ENCODE results near the gene RITA1.

Gene RITA1

DNA sequence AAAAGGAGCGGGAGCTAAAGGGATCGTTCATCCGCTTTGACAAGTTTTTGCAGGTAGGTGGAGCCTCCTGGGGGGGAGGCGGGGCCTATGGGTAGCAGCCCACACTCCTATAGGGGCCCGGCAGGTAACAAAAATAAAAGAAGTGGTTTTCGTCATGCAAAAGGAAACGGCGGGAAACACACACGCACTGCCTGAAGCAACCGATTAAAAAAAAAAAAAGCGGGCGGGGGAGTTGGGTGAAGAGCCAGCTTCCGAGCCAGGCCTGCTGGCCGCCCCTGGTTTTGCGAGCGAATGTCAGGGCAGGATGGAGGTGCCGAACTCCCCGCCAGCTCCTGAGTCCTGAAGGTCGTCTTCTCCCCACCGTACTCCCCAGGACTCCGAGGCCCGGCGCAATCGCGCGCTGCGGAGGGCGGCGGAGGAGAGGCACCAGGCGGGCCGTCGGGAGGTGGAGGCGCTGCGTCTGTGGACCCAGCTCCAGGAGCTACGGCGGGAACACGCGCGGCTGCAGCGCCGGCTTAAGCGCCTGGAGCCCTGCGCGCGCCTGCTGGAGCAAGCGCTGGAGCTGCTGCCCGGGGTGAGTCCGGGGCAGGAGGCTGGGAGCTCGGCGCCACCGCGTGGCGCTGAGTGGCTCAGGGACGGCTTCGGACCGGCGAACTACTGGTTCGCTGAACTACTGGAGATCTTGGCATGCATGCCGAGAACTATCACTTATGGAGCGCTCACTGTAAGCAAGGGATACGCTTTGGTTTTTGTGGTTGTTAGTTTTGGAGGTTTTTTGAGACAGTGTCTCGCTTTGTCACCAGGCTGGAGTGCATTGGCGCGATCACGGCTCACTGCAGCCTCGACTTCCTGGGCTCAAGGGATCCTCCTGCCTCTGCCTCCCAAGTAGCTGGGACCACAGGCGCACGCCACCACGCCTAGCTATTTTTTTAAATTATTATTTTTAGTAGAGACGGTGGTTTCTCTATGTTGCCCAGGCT, 32.4 kb upstream of the RITA1 start:
- CTCF ChIA-PET, result interaction anchor here (0.5 to 7.8 kb wide), 14 partner anchors 8 to 162 kb away, joined by 3 to 86 read pairs (median 5); partner anchors contain the start of gene RASAL1
- DNase-seq (ENCODE audit: low read depth, low spot score), result no peak
- TF ChIP-seq, protein P1, sequence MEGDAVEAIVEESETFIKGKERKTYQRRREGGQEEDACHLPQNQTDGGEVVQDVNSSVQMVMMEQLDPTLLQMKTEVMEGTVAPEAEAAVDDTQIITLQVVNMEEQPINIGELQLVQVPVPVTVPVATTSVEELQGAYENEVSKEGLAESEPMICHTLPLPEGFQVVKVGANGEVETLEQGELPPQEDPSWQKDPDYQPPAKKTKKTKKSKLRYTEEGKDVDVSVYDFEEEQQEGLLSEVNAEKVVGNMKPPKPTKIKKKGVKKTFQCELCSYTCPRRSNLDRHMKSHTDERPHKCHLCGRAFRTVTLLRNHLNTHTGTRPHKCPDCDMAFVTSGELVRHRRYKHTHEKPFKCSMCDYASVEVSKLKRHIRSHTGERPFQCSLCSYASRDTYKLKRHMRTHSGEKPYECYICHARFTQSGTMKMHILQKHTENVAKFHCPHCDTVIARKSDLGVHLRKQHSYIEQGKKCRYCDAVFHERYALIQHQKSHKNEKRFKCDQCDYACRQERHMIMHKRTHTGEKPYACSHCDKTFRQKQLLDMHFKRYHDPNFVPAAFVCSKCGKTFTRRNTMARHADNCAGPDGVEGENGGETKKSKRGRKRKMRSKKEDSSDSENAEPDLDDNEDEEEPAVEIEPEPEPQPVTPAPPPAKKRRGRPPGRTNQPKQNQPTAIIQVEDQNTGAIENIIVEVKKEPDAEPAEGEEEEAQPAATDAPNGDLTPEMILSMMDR (IDR thresholded peaks at IDR 0.05; ENCODE audit: insufficient read depth, low read length, missing control alignments), result peak; percentile 61
- peak overlapping the region; percentile 42 for H3K4me3 ChIP-seq (ENCODE audit: low read depth, low read length)
- POLR2A ChIA-PET, result interaction anchor here (1.0 kb wide), 1 partner anchor 26 kb away, joined by 3 read pairs; no protein-coding TSS in a partner anchor

DNA sequence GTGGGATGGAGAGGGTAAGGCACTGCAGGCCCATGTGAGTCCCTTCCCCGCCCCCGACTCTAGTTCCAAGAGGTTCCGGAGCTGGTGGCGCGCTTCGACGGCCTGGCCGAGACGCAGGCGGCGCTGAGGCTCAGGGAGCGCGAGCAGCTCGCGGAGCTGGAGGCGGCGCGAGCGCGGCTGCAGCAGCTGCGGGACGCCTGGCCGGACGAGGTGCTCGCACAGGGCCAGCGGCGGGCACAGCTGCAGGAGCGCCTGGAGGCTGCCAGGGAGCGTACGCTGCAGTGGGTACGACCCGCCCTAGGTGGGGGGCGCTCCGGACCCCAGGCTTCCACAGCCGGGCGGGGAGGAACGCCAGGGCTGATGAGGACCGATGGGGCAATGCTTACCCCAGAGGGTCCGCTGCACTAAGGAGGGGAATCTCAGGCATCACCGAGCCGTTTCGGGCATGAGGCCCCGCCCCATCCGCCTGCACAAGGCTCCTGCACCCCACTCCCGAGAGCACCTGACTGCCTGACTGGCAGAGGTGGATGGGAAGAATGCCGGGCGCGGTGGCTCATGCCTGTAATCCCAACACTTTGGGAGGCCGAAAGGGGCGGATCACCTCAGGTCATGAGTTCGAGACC, 31.1 kb upstream of the RITA1 start:
- no peak for DNase-seq (ENCODE audit: low read depth, low spot score)
- POLR2A ChIA-PET, result interaction anchor here (0.6 kb wide), 1 partner anchor 34 kb away, joined by 3 read pairs; no protein-coding TSS in a partner anchor
- TF ChIP-seq, protein P1 (IDR thresholded peaks at IDR 0.05; ENCODE audit: insufficient read depth, low read length, missing control alignments), result no peak
- peak overlapping the region; percentile 8; the same call in 1 of the 2 replicates for H3K4me3 ChIP-seq (ENCODE audit: low read depth, low read length)
- CTCF ChIA-PET, result interaction anchor here (1.3 to 7.8 kb wide), 5 partner anchors 9 to 161 kb away, joined by 4 to 86 read pairs (median 17); no protein-coding TSS in a partner anchor

DNA sequence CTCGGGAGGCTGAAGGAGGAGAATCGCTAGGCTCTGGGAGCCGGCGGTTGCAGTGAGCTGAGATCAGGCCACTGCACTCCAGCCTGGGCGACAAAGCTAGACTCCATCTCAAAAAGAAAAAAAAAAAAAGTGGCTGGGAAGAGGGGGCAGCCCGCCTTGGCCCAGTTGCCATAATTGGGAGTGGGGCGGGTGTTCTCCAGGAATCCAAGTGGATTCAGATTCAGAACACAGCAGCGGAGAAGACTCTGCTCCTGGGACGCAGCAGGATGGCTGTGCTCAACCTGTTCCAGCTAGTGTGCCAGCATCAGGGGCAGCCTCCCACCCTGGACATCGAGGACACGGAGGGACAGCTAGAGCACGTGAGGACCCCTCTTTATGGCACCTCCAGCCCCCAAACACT, 30.5 kb upstream of the RITA1 start:
- TF ChIP-seq, protein P1 (IDR thresholded peaks at IDR 0.05; ENCODE audit: insufficient read depth, low read length, missing control alignments), result no peak
- CTCF ChIA-PET, result interaction anchor here (1.0 to 7.8 kb wide), 2 partner anchors 20 to 107 kb away, joined by 3 to 86 read pairs; no protein-coding TSS in a partner anchor
- DNase-seq (ENCODE audit: low read depth, low spot score), result no peak
- POLR2A ChIA-PET, result interaction anchor here (0.6 kb wide), 1 partner anchor 33 kb away, joined by 3 read pairs; no protein-coding TSS in a partner anchor
- no peak overlapping the region for H3K4me3 ChIP-seq (ENCODE audit: low read depth, low read length)

DNA sequence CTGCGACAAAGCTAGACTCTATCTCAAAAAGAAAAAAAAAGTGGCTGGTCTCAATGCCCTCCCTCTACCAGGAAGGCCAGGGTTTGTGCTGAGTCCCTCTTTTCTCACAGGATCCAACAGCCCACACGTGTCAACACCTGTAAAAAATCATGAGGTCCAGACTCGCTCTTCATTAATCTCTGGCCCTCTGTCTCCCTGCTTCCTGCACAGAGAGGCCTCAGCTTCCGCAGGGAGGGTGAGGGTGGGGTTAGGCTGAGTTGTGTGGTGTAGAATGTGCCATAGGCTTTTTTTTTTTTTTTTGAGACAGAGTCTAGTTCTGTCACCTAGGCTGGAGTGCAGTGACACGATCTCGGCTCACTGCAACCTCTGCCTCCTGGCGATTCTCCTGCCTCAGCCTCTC, 29.9 kb upstream of the RITA1 start:
- ChIA-PET CTCF (interaction anchor here (1.0 to 7.8 kb wide), 2 partner anchors 19 to 107 kb away, joined by 3 to 86 read pairs; no protein-coding TSS in a partner anchor), POLR2A (no interaction called here)
- DNase-seq (ENCODE audit: low read depth, low spot score), result no peak
- H3K4me3 ChIP-seq (ENCODE audit: low read depth, low read length), result no peak overlapping the region
- TF ChIP-seq, protein P1 (IDR thresholded peaks at IDR 0.05; ENCODE audit: insufficient read depth, low read length, missing control alignments), result no peak

DNA sequence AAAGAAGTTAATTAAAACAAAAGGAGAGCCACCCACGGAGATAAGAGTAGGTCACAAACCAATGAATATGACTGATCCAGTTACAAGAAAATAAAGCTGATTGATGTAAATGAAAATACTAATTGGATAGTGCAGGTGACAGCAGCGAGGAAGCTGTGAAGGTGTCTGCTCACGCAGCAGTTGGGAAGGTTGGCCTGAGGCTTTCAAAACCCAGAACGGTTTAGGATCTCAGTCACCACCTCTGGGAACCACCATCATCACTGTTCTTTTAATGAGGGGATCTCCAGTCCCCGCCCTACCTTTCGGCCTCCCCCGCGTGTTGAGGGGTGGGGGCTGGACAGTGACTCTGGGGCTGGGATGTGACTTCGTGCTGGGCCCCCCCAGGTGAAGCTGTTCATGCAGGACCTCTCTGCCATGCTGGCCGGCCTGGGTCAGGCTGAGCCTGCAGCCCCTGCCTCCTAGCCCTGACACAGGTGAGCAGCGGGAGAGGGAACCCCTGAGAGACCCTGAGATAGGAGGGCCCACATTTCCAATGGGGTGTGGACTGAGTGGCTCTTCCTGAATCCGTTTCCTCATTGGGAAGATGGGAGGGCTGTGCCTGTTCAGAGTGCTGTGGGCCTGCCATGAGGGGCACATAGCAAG, 28.2 kb upstream of the RITA1 start:
- ChIA-PET POLR2A (no interaction called here), CTCF (no interaction called here)
- TF ChIP-seq, protein P1 (IDR thresholded peaks at IDR 0.05; ENCODE audit: insufficient read depth, low read length, missing control alignments), result no peak
- DNase-seq (ENCODE audit: low read depth, low spot score), result no peak
- no peak overlapping the region for H3K4me3 ChIP-seq (ENCODE audit: low read depth, low read length)

All from AG04449 (cell line).